HG03159 (cell line): Measurements from ENCODE around the gene SLC39A7.
A peak's percentile ranks its signal among the peaks of the same experiment; 100 is the strongest.

ENCODE experiments used
- ATAC-seq: cut with Tn5 transposase; IDR thresholded peaks from one replicate; pipeline ENCODE4 v1.9.1; 2021; ENCODE audit warnings: mild to moderate bottlenecking, moderate library complexity; ENCODE audit not compliant: unreplicated experiment

Gene SLC39A7

GRCh38 chr6:33204415-33205190, 3.9 kb downstream of the SLC39A7 start, which contains the start of gene HSD17B8:
TSS of gene HSD17B8 (plus strand) at chr6:33204655. CDS start at chr6:33204669, 14 bp downstream.
- ATAC-seq: peak; percentile 54

- no peak for ATAC-seq
These were observed 4.7 kb downstream of the SLC39A7 start for GRCh38 chr6:33205191-33206026.

- ATAC-seq: no peak
These were observed 5.6 kb downstream of the SLC39A7 start for GRCh38 chr6:33206027-33206863.

GRCh38 chr6:33206864-33207551, 6.3 kb downstream of the SLC39A7 start:
- ATAC-seq: no peak

GRCh38 chr6:33207552-33208090, 7.0 kb downstream of the SLC39A7 start:
- no peak for ATAC-seq

GRCh38 chr6:33208091-33208967, 7.7 kb downstream of the SLC39A7 start, which contains the start of gene RING1:
TSS of gene RING1 (plus strand) at chr6:33208500. CDS start at chr6:33208823, 323 bp downstream.
- no peak for ATAC-seq

GRCh38 chr6:33209856-33210255, 9.2 kb downstream of the SLC39A7 start:
- no peak for ATAC-seq

GRCh38 chr6:33211136-33211535, 10.5 kb downstream of the SLC39A7 start:
- no peak for ATAC-seq

GRCh38 chr6:33211666-33212422, 11.2 kb downstream of the SLC39A7 start:
- ATAC-seq: no peak

- ATAC-seq: no peak
These were observed 12.1 kb downstream of the SLC39A7 start for GRCh38 chr6:33212857-33213165.

GRCh38 chr6:33213166-33213988, 12.7 kb downstream of the SLC39A7 start:
- no peak for ATAC-seq

GRCh38 chr6:33213989-33214335, 13.3 kb downstream of the SLC39A7 start:
- no peak for ATAC-seq

GRCh38 chr6:33215271-33216116, 14.8 kb downstream of the SLC39A7 start:
- no peak for ATAC-seq

GRCh38 chr6:33216117-33216649, 15.5 kb downstream of the SLC39A7 start:
- ATAC-seq: no peak

GRCh38 chr6:33217246-33217645, 16.6 kb downstream of the SLC39A7 start:
- ATAC-seq: no peak

GRCh38 chr6:33217681-33218080, 17.0 kb downstream of the SLC39A7 start:
- ATAC-seq: no peak
